Esophagus muscularis mucosa (tissue), 4 donors: ENCODE measurements around the gene DGAT2L6. TPM values are rescaled to one million over a fixed set of nuclear protein-coding genes. Genes with fewer than 3 reads are reported as not detected.

ENCODE experiments used
- DNase-seq: peaks from one replicate; pipeline ENCODE4 v3.0.0-alpha.2; 2017; ENCODE audit errors: extremely low spot score
- H3K27ac ChIP-seq, 4 donors: fragments of 200-600 bp; sonication (generic); replicated peaks in 1 of 4; 1 replicate in 3 of 4; 2 replicates in 1 of 4; pipeline ENCODE4 v1.5.1; 2016 to 2019; ENCODE audit warnings: mild to moderate bottlenecking in 1 of 4
- H3K27me3 ChIP-seq, 4 donors: fragments of 200-600 bp; sonication (generic); one replicate each; pipeline versions ENCODE4 v1.5.1 to v1.6.0; 2016 to 2019
- H3K36me3 ChIP-seq, 4 donors: fragments of 200-600 bp; sonication (generic); one replicate each; pipeline ENCODE4 v1.5.1; 2016 to 2019
- H3K4me1 ChIP-seq, 4 donors: fragments of 200-600 bp; sonication (generic); one replicate each; pipeline ENCODE4 v1.5.1; 2016 to 2019
- H3K4me3 ChIP-seq, 4 donors: fragments of 200-600 bp; sonication (generic); 1 replicate in 2 of 4; 2 replicates in 2 of 4; pipeline ENCODE4 v1.5.1; 2016 to 2019; ENCODE audit warnings: mild to moderate bottlenecking in 4 of 4, moderate library complexity in 1 of 4
- H3K9me3 ChIP-seq, 4 donors: fragments of 200-600 bp; sonication (generic); 1 replicate in 3 of 4; 2 replicates in 1 of 4; pipeline ENCODE4 v1.5.1; 2016 to 2019
- EP300 ChIP-seq: sonication (generic); formaldehyde crosslinking; IDR thresholded peaks from one replicate; pipeline ENCODE4 v1.6.1; 2017; ENCODE audit warnings: antibody characterized with exemption
- POLR2A ChIP-seq: fragments of 450-650 bp; IDR thresholded peaks from one replicate; pipeline ENCODE4 v1.6.1; 2017; ENCODE audit warnings: antibody characterized with exemption, moderate library complexity, mild to moderate bottlenecking, low read depth
- POLR2AphosphoS5 ChIP-seq, 2 donors: sonication (generic); formaldehyde crosslinking; IDR thresholded peaks; one replicate each; pipeline ENCODE4 v1.6.1; 2017; ENCODE audit warnings: antibody characterized with exemption in 2 of 2
- WGBS: methylation state at CpG from one replicate; pipeline ENCODE4 v1.1.5; 2018; 5-methylcytosine and 5-hydroxymethylcytosine counted together
- intact Hi-C: fragments of 100-400 bp; cut with DNase I; formaldehyde crosslinking; loops from one replicate; pipeline ENCODE4 v1.15.1; 2023
- total RNA-seq, 4 donors: library from RNA; depleted of rRNA; stranded (reverse); fragments of >200 nt; gene quantifications; one replicate each; pipeline versions ENCODE4 v1.1.0 to v1.2.1, GENCODE V29; 2016
- TF ChIP-seq, protein P1 (sequence below), 3 experiments: fragments of 200-600 bp in 2 of 3; fragments of 450-650 bp in 1 of 3; sonication (generic) in 2 of 3; IDR thresholded peaks; one replicate each; pipeline ENCODE4 v1.5.1; 2017 to 2019; ENCODE audit warnings: antibody characterized with exemption in 3 of 3, mild to moderate bottlenecking in 2 of 3, moderate library complexity in 1 of 3

DGAT2L6 gene, protein sequence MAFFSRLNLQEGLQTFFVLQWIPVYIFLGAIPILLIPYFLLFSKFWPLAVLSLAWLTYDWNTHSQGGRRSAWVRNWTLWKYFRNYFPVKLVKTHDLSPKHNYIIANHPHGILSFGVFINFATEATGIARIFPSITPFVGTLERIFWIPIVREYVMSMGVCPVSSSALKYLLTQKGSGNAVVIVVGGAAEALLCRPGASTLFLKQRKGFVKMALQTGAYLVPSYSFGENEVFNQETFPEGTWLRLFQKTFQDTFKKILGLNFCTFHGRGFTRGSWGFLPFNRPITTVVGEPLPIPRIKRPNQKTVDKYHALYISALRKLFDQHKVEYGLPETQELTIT
- not detected for total RNA-seq

DNA sequence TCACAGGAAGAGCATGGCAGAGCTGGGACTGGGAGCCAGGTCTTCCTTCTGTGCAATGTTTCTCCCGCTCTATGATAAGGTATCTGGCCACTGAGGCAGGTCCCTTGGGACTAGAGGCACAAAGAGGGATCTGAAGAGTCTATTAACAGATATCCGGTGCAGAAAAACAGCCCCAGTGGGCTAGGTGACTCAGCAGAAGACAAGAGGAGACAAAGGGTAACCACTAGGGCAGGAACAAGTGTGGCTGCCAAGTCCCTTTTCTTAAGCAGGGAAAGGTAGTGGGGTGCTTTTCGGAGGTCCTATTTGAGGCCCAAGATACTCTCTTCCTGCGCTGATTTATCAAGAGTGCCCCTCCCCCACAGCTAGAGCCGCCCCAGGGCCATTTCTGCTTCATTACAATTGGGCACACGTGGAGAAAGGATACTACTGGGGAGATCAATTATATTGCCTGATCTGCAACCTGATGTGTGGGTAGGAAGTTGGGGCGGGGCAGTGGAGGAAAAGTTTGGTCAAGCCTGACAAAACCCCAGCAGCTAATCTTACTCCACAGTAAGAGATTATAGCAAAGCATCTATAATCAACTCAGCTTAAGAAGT lies at the start of gene DGAT2L6:
DGAT2L6 (plus strand) TSS at position 546 of the 596 bp plus-strand sequence. CDS start 100 bp downstream, outside the sequence.
- Histone ChIP-seq H3K27ac (no peak within 1 kb of the TSS), H3K36me3 (no peaks in the 10 kb centered on the region), H3K27me3 (no peaks in the 10 kb centered on the region), H3K4me3 (no peak within 1 kb of the TSS), H3K9me3 (no peaks in the 10 kb centered on the region), H3K4me1 (peaks cover 0 to 6% (median 2%) of the 10 kb centered on the region in 4 donors)
- intact Hi-C loops: no loop called here
- no peak for DNase-seq
- TF ChIP-seq POLR2A: no peak
- WGBS: 58% methylated on average over 7 of the region's 7 CpGs

DNA sequence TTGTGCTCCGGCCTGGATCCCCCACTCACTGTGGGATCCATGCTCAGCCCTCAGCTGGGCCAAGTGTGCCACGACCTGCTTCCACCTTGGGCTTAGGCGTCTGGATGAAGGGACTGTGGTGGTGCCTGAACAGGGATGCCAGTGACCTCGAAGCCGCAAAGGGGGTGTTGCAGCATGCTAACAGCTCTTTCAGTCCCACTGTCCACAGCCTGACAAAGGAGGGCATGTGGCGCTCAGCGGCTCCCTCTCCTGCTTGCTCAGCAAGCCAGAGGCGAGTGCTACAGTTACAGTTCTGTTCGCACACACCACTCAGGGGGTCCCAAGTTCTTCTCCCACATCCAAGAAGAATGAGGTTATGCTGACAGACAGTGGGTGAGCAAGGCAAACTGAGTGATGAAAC lies 49.2 kb upstream of the DGAT2L6 start:
- no peak for TF ChIP-seq POLR2A
- no peak for TF ChIP-seq EP300
- TF ChIP-seq POLR2AphosphoS5 (IDR thresholded peaks at IDR 0.05): no peak
- TF ChIP-seq, protein P1, sequence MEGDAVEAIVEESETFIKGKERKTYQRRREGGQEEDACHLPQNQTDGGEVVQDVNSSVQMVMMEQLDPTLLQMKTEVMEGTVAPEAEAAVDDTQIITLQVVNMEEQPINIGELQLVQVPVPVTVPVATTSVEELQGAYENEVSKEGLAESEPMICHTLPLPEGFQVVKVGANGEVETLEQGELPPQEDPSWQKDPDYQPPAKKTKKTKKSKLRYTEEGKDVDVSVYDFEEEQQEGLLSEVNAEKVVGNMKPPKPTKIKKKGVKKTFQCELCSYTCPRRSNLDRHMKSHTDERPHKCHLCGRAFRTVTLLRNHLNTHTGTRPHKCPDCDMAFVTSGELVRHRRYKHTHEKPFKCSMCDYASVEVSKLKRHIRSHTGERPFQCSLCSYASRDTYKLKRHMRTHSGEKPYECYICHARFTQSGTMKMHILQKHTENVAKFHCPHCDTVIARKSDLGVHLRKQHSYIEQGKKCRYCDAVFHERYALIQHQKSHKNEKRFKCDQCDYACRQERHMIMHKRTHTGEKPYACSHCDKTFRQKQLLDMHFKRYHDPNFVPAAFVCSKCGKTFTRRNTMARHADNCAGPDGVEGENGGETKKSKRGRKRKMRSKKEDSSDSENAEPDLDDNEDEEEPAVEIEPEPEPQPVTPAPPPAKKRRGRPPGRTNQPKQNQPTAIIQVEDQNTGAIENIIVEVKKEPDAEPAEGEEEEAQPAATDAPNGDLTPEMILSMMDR (IDR thresholded peaks at IDR 0.05): no peak
- 72% methylated on average over 9 of the region's 9 CpGs for WGBS
- Histone ChIP-seq H3K4me1 (peaks cover 6 to 8% (median 7%) of the 10 kb centered on the region in 4 donors), H3K27me3 (no peaks in the 10 kb centered on the region), H3K4me3 (no peak overlapping the region), H3K27ac (no peak overlapping the region), H3K9me3 (no peaks in the 10 kb centered on the region), H3K36me3 (no peaks in the 10 kb centered on the region)
- no peak for DNase-seq
- intact Hi-C loops: no loop called here

DNA sequence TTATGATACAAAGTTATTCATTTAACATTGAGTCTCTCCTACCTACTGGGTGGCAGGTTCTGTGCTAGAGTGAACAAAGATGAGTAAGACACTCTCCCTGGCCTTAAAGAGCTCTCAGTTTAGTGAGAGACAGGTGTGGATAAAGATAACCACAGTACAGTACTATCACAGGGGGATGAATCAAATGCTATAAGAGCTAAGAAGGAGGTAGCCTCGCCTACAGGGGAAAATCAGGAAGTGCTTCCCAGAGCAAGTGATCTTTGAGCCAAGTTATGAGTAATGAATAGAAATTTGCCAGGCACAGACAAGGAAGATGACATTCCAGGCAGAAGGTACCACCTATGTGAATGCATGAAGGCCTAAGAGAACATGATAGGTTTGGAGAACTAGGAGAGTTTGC lies 47.5 kb upstream of the DGAT2L6 start:
- intact Hi-C loops: loop anchor here (10.0 kb wide), 1 partner anchor 305 kb away; no protein-coding TSS in a partner anchor
- Histone ChIP-seq H3K9me3 (no peaks in the 10 kb centered on the region), H3K4me1 (peaks cover 14 to 15% (median 14%) of the 10 kb centered on the region in 4 donors), H3K36me3 (no peaks in the 10 kb centered on the region), H3K27me3 (no peaks in the 10 kb centered on the region), H3K27ac (no peak overlapping the region), H3K4me3 (no peak overlapping the region)
- no peak for DNase-seq
- TF ChIP-seq, protein P1 (IDR thresholded peaks at IDR 0.05): no peak
- no peak for TF ChIP-seq POLR2A
- no peak for TF ChIP-seq POLR2AphosphoS5 (IDR thresholded peaks at IDR 0.05)
- TF ChIP-seq EP300: no peak
- 22% methylated on average over 1 of the region's 1 CpG for WGBS

DNA sequence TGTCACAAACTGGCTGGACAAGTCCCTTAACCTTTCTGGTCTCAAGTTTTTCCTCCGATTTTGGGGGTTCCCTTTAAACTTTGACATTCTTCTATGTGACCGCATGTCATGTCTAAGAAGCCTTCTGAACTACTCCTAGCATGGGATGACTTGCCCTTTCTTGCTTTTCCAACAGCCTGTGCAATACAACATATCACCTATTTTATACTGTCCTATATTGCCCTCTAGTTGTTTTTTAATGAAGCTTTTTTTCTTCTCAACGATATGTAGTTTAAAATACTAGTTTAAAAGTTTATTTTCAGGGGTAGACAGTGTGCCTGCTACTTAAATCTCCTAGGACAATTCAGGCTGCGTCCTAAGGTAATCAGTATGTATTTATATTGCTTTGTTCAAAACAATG lies 45.1 kb upstream of the DGAT2L6 start:
- Histone ChIP-seq H3K27ac (no peak overlapping the region), H3K4me1 (peaks cover 16 to 23% (median 22%) of the 10 kb centered on the region in 4 donors), H3K4me3 (peak overlapping the region in 1 of 4 donors; percentile 67), H3K36me3 (peaks cover 0 to 8% (median 2%) of the 10 kb centered on the region in 4 donors), H3K9me3 (no peaks in the 10 kb centered on the region), H3K27me3 (no peaks in the 10 kb centered on the region)
- no peak for DNase-seq
- intact Hi-C loops: loop anchor here (10.0 kb wide), 1 partner anchor 303 kb away; no protein-coding TSS in a partner anchor
- no peak for TF ChIP-seq POLR2A
- TF ChIP-seq, protein P1 (IDR thresholded peaks at IDR 0.05): no peak
- no peak for TF ChIP-seq EP300
- no peak for TF ChIP-seq POLR2AphosphoS5 (IDR thresholded peaks at IDR 0.05)
- 59% methylated on average over 4 of the region's 4 CpGs for WGBS

DNA sequence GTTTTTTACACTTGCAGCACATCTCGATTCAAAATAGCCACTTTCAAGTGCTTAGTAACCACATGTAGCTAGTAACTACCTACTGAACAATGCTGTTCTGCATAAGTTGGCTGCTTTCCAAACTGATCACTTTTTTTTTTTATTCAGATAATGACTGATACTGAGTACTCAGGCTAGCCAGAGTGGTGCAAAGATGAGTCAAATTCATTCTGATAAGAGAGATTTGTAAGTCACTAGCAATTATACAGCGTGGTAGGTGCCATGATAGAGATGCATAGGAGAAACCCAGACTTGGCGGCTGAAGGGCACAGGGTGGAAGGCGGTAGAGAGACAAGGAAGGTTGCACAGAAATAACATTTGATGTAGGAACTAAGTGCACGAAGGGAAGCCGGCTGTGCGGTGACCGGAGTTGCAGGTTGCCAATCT lies 44.4 kb upstream of the DGAT2L6 start:
- WGBS: 43% methylated on average over 8 of the region's 8 CpGs
- H3K4me3 ChIP-seq: peak overlapping the region; percentile 67 to 74 (median 70)
- peaks cover 0 to 8% (median 2%) of the 10 kb centered on the region in 4 donors for H3K36me3 ChIP-seq
- DNase-seq: no peak
- intact Hi-C loops: loop anchor here (10.0 kb wide), 1 partner anchor 302 kb away; no protein-coding TSS in a partner anchor
- peaks cover 16 to 23% (median 22%) of the 10 kb centered on the region in 4 donors for H3K4me1 ChIP-seq
- TF ChIP-seq EP300: no peak
- TF ChIP-seq POLR2AphosphoS5 (IDR thresholded peaks at IDR 0.05): no peak
- no peak for TF ChIP-seq POLR2A
- TF ChIP-seq, protein P1 (IDR thresholded peaks at IDR 0.05): no peak
- H3K9me3 ChIP-seq: no peaks in the 10 kb centered on the region
- H3K27ac ChIP-seq: peak overlapping the region; percentile 75 to 86 (median 82)
- H3K27me3 ChIP-seq: no peaks in the 10 kb centered on the region
